GM19043 (cell line): ENCODE data around the gene GFOD1.
"Not testable (repeated sequence)": the region's sequence is repeated elsewhere in the genome, so short reads cannot be mapped to it uniquely, and the experiment has no call there.

Source experiments
- ATAC-seq: cut with Tn5 transposase; IDR thresholded peaks from one replicate; pipeline ENCODE4 v1.9.1; 2021; ENCODE audit warnings: low read depth; ENCODE audit not compliant: unreplicated experiment

Gene GFOD1

GRCh38 chr6:13511913-13512717 lies 24.7 kb upstream of the GFOD1 start:
- no peak for ATAC-seq

- not testable (repeated sequence) for ATAC-seq
Measured at GRCh38 chr6:13511141-13511571, 23.8 kb upstream of the GFOD1 start.

DNA sequence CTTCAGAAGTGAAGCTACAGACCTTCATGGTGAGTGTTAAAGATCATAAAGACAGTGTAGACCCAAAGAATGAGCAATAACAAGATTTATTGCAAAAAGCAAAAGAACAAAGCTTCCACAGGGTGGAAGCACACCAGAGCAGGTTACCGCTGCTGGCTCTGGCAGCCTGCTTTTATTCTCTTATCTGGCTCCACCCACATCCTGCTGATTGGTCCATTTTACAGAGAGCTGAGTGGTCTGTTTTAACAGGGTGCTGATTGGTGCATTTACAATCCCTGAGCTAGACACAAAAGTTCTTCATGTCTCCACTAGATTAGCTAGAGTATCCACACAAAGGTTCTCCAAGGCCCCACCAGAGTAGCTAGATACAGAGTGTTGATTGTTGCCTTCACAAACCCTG lies 23.0 kb upstream of the GFOD1 start:
- ATAC-seq, result not testable (repeated sequence)

- ATAC-seq, result no peak
Measured at GRCh38 chr6:13508711-13509705, 21.6 kb upstream of the GFOD1 start.

DNA sequence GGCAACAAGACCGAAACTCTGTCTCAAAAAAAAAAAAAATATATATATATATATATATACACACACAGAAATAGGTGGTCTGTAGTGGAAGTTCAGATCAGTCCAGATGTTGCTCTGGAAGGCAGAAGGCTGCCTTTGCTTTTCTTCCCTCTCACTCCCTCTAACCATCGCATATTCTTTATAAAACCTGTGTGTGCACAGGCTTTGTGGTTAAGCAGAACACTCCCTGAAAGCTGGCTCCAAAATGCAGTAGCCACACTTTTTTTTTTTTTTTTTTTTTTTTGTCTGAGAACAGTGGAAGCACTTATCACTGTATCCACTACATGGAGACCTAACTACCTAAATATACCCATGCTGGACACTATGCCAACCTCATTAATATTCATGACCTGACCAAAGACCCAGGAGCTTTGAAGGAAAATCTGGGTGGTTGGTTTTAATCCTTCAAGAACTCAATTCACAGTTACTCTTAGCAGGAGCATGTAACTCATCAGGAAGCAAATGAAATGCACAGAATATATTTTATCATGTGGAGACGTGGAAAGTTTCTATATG lies 20.0 kb upstream of the GFOD1 start:
- ATAC-seq, result no peak

DNA sequence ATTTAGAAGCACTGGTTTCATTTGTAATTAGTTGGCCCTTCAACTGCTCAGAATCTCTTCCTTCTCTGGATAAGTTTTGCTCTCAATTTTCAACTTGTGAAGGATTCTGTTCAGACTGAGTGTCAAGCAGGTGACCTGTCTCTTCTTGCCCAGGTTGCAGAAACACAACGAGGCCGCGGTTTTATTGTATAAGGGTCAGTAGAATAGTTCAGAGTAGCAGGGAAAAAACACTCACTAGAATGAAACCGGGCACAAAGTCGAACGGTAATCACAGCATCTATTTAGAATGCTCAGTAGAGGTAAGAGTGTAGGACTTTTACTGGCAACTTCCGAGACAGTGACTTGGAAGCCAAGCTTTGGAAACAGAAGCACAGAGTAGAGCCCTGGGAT lies 17.9 kb upstream of the GFOD1 start:
- no peak for ATAC-seq

GRCh38 chr6:13504611-13505344 lies 17.4 kb upstream of the GFOD1 start:
- no peak for ATAC-seq

DNA sequence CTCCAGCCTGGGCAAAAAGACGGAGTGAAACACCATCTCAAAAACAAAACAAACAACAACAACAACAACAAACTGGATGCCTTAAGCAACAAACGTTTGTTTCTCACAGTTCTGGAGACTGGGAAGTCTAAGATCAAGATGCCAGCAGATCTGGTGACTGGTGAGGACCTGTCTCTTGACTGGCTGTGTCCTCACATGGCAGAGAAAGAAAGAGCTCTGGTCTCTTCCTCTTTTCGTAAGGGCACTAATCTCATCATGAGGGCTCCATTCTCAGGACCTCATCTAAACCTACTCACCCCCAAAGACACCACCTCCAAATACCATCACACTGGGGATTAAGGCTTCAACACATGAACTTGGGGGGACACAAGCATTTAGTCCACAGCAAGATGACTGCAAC lies 13.5 kb upstream of the GFOD1 start:
- no peak for ATAC-seq

- ATAC-seq, result no peak
Measured at GRCh38 chr6:13500264-13500663, 12.9 kb upstream of the GFOD1 start.

DNA sequence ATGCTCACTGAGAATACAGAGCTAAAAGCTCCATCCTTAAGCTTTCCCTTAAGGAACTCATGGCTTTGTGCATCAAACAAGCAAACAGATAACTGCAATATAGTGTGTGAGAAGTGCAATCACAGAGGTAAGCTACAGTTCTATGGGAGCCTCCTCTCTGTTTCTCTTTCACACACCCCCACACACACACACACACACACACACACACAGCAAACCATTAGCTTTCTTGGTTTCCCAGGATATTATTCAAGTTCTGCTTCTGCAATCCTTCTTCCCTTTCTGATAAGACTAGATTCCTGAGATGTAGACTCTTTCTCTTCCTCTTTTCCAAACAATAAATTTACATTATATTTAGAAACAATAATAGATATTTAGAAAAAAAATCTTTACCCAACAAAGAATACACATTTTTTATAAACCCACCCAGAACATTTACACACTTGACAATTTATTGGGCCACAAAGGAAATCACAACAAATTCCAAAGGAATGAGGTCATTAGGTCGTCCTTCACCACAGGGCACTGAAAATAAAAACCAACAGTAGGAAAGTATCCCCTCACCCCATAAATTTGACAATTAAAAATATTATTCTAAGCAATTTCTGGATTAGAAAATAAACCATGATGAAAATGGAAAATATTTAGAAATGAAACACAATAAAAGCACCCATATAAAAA lies 9.3 kb upstream of the GFOD1 start:
- no peak for ATAC-seq

DNA sequence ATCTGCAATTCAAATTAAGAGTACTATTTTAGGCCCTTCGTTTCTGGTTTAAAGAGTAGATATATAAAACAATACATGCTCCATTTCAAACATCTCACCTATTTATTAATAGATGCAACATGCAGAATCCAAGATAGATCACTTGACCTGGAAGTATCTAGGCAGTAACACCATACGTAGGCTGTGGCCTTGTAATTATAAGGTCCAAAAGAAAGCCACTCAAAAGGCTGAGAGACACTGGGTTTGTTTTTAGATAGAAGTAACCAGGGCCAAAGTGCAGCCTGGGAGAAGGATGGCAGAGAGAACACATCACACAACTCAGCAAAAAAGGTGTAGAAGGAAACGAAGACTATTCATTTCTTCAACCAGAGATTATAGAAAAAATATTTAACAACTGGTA lies 8.4 kb upstream of the GFOD1 start:
- ATAC-seq, result no peak

DNA sequence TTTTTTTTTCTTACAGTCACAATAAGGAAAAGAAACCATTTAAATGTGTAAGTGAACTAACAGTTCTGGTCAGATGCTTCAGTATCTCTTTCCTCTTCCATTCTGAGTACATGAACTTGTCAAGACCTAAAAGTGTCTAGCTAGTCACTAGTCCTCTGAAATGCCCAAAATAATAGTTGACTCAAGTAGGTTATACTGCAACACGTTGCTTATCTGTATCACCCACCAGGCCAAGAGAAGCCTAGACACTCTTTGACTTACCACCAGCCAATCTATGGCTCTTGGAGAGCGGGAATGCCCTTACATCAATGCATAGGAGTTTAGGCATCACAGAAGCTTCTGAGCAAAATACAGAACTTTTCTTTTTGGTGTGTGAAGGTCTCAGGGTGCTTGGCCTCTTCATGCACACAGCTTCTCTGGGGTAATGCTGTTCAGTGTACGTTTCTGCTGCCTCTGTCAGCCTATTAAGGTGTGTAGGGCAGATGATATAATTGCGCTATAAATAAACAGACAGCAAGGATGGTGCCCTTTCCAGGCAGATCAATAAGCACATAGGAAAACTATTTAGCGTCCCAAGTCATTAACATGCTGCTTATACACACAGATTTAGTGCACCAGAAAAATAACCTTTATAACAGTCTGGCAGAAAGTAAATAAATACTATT lies 7.8 kb upstream of the GFOD1 start:
- no peak for ATAC-seq

DNA sequence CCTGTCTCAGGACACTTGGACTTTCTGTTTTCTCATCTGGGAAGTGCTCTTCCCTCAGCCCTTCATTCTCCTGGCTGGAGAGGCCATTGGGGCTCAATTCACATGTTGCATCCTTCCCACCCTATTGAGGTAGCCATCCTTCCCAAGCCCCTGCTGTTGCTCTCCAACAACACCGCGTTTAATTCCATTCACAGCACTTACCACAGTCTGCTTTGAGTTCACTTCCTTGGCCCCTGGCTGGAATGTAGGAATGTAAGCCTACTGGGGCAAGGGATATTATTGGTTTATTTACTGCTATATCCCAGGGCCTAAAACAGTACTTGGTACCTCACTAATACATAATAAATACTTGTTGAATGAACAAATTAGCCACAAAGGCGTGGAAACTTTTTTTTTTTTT lies 6.7 kb upstream of the GFOD1 start:
- no peak for ATAC-seq

DNA sequence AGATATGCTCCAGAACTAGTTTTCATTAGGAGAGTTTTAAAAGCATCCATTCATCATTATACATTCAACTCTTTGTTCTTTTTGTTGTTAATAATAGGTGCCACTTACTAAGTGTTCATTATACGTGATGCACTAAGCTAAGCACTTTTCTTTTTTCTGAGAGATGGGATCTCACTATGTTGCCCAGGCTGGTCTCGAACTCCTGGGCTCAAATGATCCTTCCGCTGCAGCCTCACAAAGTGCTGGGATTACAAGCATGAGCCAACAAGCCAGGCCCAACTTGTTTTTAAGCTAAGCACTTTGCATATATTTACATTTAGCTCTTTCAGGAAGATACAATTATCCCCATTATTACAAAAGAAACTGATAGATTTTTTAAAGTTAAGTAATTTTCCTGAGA lies 5.7 kb upstream of the GFOD1 start:
- no peak for ATAC-seq

GRCh38 chr6:13492357-13492756 lies 5.0 kb upstream of the GFOD1 start:
- no peak for ATAC-seq

DNA sequence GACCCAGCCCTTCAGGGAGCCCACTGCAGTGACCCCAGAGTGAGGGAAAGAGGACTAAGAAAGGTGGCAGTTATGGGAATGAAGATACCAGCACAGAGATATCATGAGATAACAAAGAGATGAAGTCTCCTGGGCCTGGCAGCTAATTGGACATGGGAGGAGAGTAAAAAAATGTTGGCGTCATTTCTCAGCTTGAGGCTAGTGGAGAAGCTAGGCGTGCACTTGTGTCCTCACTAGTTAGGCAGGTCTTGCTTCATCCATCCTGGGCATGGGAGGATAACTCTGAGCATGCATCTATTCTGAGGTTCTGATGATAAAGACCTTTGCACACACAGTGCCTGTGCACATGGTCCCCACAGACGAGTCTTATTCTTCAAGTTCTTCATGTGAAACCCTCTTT lies 4.1 kb upstream of the GFOD1 start:
- ATAC-seq, result no peak

GRCh38 chr6:13490402-13490801 lies 3.0 kb upstream of the GFOD1 start:
- ATAC-seq, result no peak

- no peak for ATAC-seq
Measured at GRCh38 chr6:13488896-13489237, 1.5 kb upstream of the GFOD1 start.

DNA sequence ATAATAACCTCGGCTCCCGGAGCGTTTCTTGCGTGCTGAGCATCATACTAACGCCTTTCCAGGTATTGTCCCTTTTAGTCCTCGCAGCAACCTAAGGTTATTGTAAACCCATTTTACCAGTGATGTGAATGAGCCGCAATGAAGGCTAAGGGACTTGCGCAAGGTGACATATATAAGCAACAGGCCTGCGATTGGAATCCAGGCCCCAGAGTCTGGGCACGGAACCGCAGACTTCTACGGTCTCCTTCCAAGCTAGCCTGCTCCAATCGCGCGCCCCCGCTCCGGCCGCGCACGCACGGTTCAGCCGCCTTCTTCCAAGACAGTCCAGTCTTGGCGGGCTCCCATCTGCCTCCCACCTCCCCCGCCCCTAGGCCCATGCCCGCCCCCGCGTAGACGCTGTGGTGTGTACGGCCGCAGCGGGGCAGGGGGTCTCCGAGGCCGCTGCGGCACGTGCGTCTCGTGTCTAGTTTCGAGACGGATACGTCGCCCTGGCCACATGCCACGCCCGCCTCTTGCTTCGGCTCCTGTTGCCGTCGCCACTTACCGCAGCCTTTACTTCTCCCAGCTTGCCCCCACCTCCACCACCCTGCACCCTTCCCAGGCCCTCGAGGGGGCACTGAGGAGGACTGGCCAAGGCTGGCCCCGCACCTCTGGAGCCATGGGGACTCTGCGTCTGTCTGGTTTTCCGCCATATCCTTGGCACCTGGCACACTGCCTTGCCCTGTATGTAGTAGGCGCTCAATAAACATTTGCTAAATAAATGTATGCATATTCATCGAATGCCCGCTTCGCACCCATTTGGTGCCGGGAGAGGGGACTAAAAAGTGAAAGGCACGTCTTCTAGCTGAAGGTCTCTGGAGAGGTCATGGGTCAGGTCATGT lies 855 bp upstream of the GFOD1 start:
- no peak for ATAC-seq
